Spleen (tissue), 7 donors: ENCODE data around the gene SAMD8.

Experiments used
- POLR2A ChIP-seq, 3 donors: fragments of 450-650 bp; IDR thresholded peaks; one replicate each; pipeline ENCODE4 v1.5.1; 2017; ENCODE audit warnings: antibody characterized with exemption in 3 of 3, mild to moderate bottlenecking in 1 of 3
- TF ChIP-seq, protein P1 (sequence below), 11 experiments: fragments of 200-600 bp in 7 of 11; fragments of 450-650 bp in 4 of 11; sonication (generic) in 4 of 11; IDR thresholded peaks in 8 of 11; conservative IDR thresholded peaks in 3 of 11; 1 replicate in 7 of 11; 2 replicates in 4 of 11; pipeline versions ENCODE4 v1.4.0 to v1.8.0; 2016 to 2021; ENCODE audit warnings: antibody characterized with exemption in 11 of 11, inconsistent platforms in 4 of 11, mild to moderate bottlenecking in 1 of 11
- donor health status: DM: no; HTN: no; CAD: no; lungs with moderate emphysema.
- donor health status: DM: no; HTN: no; CAD: no.
- donor health status: DM: no; HTN: no; CAD: no.

DNA sequence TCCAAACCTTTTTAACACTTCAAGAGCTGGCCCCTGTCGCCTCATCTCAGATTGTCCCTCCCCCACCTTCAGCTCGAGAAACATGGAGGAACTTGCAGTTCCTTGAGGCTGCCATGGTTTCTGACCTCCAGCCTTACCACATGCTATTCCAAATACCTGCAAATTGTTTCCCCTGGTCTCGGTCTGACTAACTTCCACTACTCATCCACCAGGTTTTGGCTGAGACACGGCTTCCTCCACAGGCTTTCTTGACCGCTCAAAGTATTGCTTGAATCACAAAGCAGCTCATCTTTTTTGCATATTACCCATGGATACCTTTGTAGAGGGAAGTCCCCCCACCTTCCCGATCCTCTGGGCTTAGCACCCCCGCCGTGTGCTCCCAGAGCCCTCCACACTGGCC is 5.2 kb upstream of the SAMD8 start:
- TF ChIP-seq, protein P1, sequence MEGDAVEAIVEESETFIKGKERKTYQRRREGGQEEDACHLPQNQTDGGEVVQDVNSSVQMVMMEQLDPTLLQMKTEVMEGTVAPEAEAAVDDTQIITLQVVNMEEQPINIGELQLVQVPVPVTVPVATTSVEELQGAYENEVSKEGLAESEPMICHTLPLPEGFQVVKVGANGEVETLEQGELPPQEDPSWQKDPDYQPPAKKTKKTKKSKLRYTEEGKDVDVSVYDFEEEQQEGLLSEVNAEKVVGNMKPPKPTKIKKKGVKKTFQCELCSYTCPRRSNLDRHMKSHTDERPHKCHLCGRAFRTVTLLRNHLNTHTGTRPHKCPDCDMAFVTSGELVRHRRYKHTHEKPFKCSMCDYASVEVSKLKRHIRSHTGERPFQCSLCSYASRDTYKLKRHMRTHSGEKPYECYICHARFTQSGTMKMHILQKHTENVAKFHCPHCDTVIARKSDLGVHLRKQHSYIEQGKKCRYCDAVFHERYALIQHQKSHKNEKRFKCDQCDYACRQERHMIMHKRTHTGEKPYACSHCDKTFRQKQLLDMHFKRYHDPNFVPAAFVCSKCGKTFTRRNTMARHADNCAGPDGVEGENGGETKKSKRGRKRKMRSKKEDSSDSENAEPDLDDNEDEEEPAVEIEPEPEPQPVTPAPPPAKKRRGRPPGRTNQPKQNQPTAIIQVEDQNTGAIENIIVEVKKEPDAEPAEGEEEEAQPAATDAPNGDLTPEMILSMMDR (IDR thresholded peaks at IDR 0.05 in 8 of 11, conservative IDR thresholded peaks at IDR 0.05 in 3 of 11): no peak
- no peak for TF ChIP-seq POLR2A (IDR thresholded peaks at IDR 0.05)
